ENCODE measurements around the gene NUDCD3. TPM values are rescaled to one million over a fixed set of nuclear protein-coding genes. Genes with fewer than 3 reads are reported as not detected.

The NUDCD3 gene
- total and polyA plus RNA-seq, 12 donors = 16.2 to 116 (median 102) TPM

GRCh38 chr7:44376429-44377133, 113.9 kb downstream of the NUDCD3 start:
- no peak for TF ChIP-seq CTCF (IDR thresholded peaks at IDR 0.05)
- intact Hi-C loops (cut with DNase I) = loop anchor here in 1 of 10 donors (10.0 kb wide), 1 partner anchor 98 kb away; no protein-coding TSS in a partner anchor
- DNase-seq (no peak), ATAC-seq (peak in 1 of 8 donors; percentile 4)
- Histone ChIP-seq H3K27ac (no peak overlapping the region), H3K27me3 (no peaks in the 10 kb centered on the region), H3K4me3 (no peak overlapping the region), H3K36me3 (peaks cover 0 to 7% (median 0%) of the 10 kb centered on the region in 9 donors), H3K4me1 (no peaks in the 10 kb centered on the region), H3K9me3 (no peaks in the 10 kb centered on the region)
- 50 to 63% methylated on average over 7 of the region's 7 CpGs for WGBS, 2 donors

GRCh38 chr7:44375926-44376342, 114.5 kb downstream of the NUDCD3 start:
- H3K4me1 ChIP-seq = no peaks in the 10 kb centered on the region
- no peak overlapping the region for H3K4me3 ChIP-seq
- DNase-seq (no peak), ATAC-seq (peak in 1 of 8 donors; percentile 6)
- intact Hi-C loops (cut with DNase I) = loop anchor here in 1 of 10 donors (10.0 kb wide), 1 partner anchor 99 kb away; no protein-coding TSS in a partner anchor
- 74 to 79% methylated on average over 12 of the region's 12 CpGs for WGBS, 2 donors
- no peak overlapping the region for H3K27ac ChIP-seq
- TF ChIP-seq CTCF (IDR thresholded peaks at IDR 0.05) = no peak
- H3K36me3 ChIP-seq = peaks cover 0 to 4% (median 0%) of the 10 kb centered on the region in 9 donors
- no peaks in the 10 kb centered on the region for H3K9me3 ChIP-seq
- no peaks in the 10 kb centered on the region for H3K27me3 ChIP-seq

- Histone ChIP-seq H3K36me3 (no peaks in the 10 kb centered on the region), H3K9me3 (no peaks in the 10 kb centered on the region), H3K27ac (no peak overlapping the region), H3K4me3 (no peak overlapping the region), H3K27me3 (no peaks in the 10 kb centered on the region), H3K4me1 (no peaks in the 10 kb centered on the region)
- peak; percentile 17 to 58 (median 48) for TF ChIP-seq CTCF (IDR thresholded peaks at IDR 0.05)
- ATAC-seq = peak in 6 of 8 donors; percentile 32 to 69 (median 60)
- WGBS, 2 donors = 67 to 70% methylated on average over 9 of the region's 9 CpGs
- intact Hi-C loops (cut with DNase I) = loop anchor here in 1 of 10 donors (10.0 kb wide), 1 partner anchor 100 kb away; no protein-coding TSS in a partner anchor
- no peak for DNase-seq
These were observed 115.2 kb downstream of the NUDCD3 start for GRCh38 chr7:44375236-44375699.

- DNase-seq (no peak), ATAC-seq (no peak)
- Histone ChIP-seq H3K27ac (no peak overlapping the region), H3K4me1 (no peaks in the 10 kb centered on the region), H3K27me3 (no peaks in the 10 kb centered on the region), H3K4me3 (no peak overlapping the region), H3K9me3 (peaks cover 0 to 9% (median 0%) of the 10 kb centered on the region in 11 donors), H3K36me3 (no peaks in the 10 kb centered on the region)
- TF ChIP-seq CTCF (IDR thresholded peaks at IDR 0.05) = no peak
- intact Hi-C loops (cut with DNase I) = loop anchor here in 1 of 10 donors (10.0 kb wide), 1 partner anchor 101 kb away; no protein-coding TSS in a partner anchor
- 76% methylated on average over 12 of the region's 12 CpGs for WGBS, 2 donors
These were observed 116.3 kb downstream of the NUDCD3 start for GRCh38 chr7:44374007-44374763.
